ENCODE data around the gene PCDH15. TPM values are rescaled to one million over a fixed set of nuclear protein-coding genes. Genes with fewer than 3 reads are reported as not detected.
A peak's percentile ranks its signal among the peaks of the same experiment; 100 is the strongest.
"Not testable (repeated sequence)": the region's sequence is repeated elsewhere in the genome, so short reads cannot be mapped to it uniquely, and the experiment has no call there.

PCDH15 gene
- total RNA-seq, 1 donor from 2014 or later, result 21.7 TPM

GRCh38 chr10:53955091-53955490, 845.9 kb downstream of the PCDH15 start:
- no peaks in the 10 kb centered on the region for H3K27me3 Mint-ChIP-seq (ENCODE audit: low read depth)
- H3K36me3 Mint-ChIP-seq (ENCODE audit: low read depth), result peaks cover 2% of the 10 kb centered on the region
- peaks cover 10% of the 10 kb centered on the region for H3K4me1 Mint-ChIP-seq
- TF ChIP-seq CTCF (conservative IDR thresholded peaks at IDR 0.05), result no peak
- no peak overlapping the region for H3K27ac Mint-ChIP-seq (ENCODE audit: unreplicated experiment)
- H3K4me3 Mint-ChIP-seq, result no peak overlapping the region
- DNase-seq (ENCODE audit: low read depth, low spot score), result no peak
- peaks cover 10% of the 10 kb centered on the region for H3K9me3 Mint-ChIP-seq

- TF ChIP-seq CTCF (conservative IDR thresholded peaks at IDR 0.05), result no peak
- Mint-ChIP-seq H3K27me3 (ENCODE audit: low read depth) (no peaks in the 10 kb centered on the region), H3K27ac (ENCODE audit: unreplicated experiment) (no peak overlapping the region), H3K4me3 (no peak overlapping the region), H3K36me3 (ENCODE audit: low read depth) (peaks cover 2% of the 10 kb centered on the region), H3K4me1 (peaks cover 10% of the 10 kb centered on the region), H3K9me3 (peaks cover 10% of the 10 kb centered on the region)
- DNase-seq (ENCODE audit: low read depth, low spot score), result no peak
Observed at GRCh38 chr10:53952698-53953630, 848.1 kb downstream of the PCDH15 start.

GRCh38 chr10:53939654-53940053, 861.4 kb downstream of the PCDH15 start:
- H3K27ac Mint-ChIP-seq (ENCODE audit: unreplicated experiment), result no peak overlapping the region
- H3K36me3 Mint-ChIP-seq (ENCODE audit: low read depth), result no peaks in the 10 kb centered on the region
- no peaks in the 10 kb centered on the region for H3K27me3 Mint-ChIP-seq (ENCODE audit: low read depth)
- no peak for TF ChIP-seq CTCF (conservative IDR thresholded peaks at IDR 0.05)
- no peak for DNase-seq (ENCODE audit: low read depth, low spot score)
- no peak overlapping the region for H3K4me3 Mint-ChIP-seq
- H3K9me3 Mint-ChIP-seq, result no peaks in the 10 kb centered on the region
- no peaks in the 10 kb centered on the region for H3K4me1 Mint-ChIP-seq

GRCh38 chr10:53930648-53931047, 870.4 kb downstream of the PCDH15 start:
- Mint-ChIP-seq H3K36me3 (ENCODE audit: low read depth) (peaks cover 19% of the 10 kb centered on the region), H3K27ac (ENCODE audit: unreplicated experiment) (no peak overlapping the region), H3K27me3 (ENCODE audit: low read depth) (no peaks in the 10 kb centered on the region), H3K9me3 (peaks cover 9% of the 10 kb centered on the region), H3K4me1 (no peaks in the 10 kb centered on the region), H3K4me3 (no peak overlapping the region)
- no peak for DNase-seq (ENCODE audit: low read depth, low spot score)
- no peak for TF ChIP-seq CTCF (conservative IDR thresholded peaks at IDR 0.05)

GRCh38 chr10:53924051-53924700, 876.9 kb downstream of the PCDH15 start:
- H3K27me3 Mint-ChIP-seq (ENCODE audit: low read depth); H3K4me1 Mint-ChIP-seq; H3K9me3 Mint-ChIP-seq; DNase-seq (ENCODE audit: low read depth, low spot score); H3K27ac Mint-ChIP-seq (ENCODE audit: unreplicated experiment); H3K4me3 Mint-ChIP-seq: not testable (repeated sequence)
- H3K36me3 Mint-ChIP-seq (ENCODE audit: low read depth), result peaks cover 13% of the 10 kb centered on the region

GRCh38 chr10:53918755-53919154, 882.3 kb downstream of the PCDH15 start:
- DNase-seq (ENCODE audit: low read depth, low spot score), result no peak
- no peak overlapping the region for H3K4me3 Mint-ChIP-seq
- H3K27ac Mint-ChIP-seq (ENCODE audit: unreplicated experiment), result no peak overlapping the region
- peaks cover 2% of the 10 kb centered on the region for H3K9me3 Mint-ChIP-seq
- no peaks in the 10 kb centered on the region for H3K36me3 Mint-ChIP-seq (ENCODE audit: low read depth)
- H3K4me1 Mint-ChIP-seq, result no peaks in the 10 kb centered on the region
- peak; percentile 23 for TF ChIP-seq CTCF (conservative IDR thresholded peaks at IDR 0.05)
- H3K27me3 Mint-ChIP-seq (ENCODE audit: low read depth), result no peaks in the 10 kb centered on the region

Data from neural crest cell (in vitro differentiated cells).